ENCODE measurements around the gene EXOC3.
"Not testable (repeated sequence)": the region's sequence is repeated elsewhere in the genome, so short reads cannot be mapped to it uniquely, and the experiment has no call there.

EXOC3 gene

DNA sequence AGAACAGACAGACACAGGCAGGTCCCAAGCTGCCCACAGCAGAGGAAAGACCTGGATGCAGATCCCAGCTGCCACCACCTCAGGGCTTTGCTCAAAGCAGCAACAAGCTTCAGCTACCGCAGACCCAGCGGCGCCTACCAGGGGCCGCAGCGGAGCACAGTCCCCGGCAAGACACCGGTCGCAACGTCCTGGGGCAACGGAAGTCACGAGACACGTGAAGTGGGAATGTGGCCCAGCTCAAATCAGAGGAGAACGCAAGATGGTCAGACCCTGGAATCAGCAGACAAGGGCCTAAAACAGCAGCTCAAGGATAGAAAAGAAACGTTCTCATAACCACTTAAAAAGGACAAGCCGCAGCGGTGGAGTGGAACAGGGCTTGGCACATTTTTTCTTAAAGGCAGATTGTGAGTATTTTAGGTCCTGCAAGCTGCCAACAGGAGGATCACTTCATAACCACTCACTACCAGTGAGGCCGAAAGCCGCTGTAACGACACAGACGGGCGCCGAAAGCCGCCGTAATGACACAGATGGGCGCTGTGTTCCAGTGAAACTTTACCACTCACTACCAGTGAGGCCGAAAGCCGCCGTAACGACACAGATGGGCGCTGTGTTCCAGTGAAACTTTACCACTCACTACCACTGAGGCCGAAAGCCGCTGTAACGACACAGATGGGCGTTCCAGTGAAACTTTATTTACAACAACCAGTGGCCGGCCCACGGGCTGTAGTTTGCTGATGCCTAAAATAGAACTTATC is 59.5 kb downstream of the EXOC3 start:
- Histone ChIP-seq H3K27me3 (ENCODE audit: control insufficient read depth, insufficient read depth, low read length) (no peaks in the 10 kb centered on the region), H3K9me3 (ENCODE audit: control insufficient read depth, insufficient read depth, low read length) (no peaks in the 10 kb centered on the region), H3K9ac (ENCODE audit: low read depth, low read length) (no peak overlapping the region), H3K4me3 (ENCODE audit: low read depth, low read length) (no peak overlapping the region), H3K4me1 (ENCODE audit: control insufficient read depth, insufficient read depth, low read length) (no peaks in the 10 kb centered on the region), H3K36me3 (ENCODE audit: control insufficient read depth, insufficient read depth, low read length) (no peaks in the 10 kb centered on the region)

DNA sequence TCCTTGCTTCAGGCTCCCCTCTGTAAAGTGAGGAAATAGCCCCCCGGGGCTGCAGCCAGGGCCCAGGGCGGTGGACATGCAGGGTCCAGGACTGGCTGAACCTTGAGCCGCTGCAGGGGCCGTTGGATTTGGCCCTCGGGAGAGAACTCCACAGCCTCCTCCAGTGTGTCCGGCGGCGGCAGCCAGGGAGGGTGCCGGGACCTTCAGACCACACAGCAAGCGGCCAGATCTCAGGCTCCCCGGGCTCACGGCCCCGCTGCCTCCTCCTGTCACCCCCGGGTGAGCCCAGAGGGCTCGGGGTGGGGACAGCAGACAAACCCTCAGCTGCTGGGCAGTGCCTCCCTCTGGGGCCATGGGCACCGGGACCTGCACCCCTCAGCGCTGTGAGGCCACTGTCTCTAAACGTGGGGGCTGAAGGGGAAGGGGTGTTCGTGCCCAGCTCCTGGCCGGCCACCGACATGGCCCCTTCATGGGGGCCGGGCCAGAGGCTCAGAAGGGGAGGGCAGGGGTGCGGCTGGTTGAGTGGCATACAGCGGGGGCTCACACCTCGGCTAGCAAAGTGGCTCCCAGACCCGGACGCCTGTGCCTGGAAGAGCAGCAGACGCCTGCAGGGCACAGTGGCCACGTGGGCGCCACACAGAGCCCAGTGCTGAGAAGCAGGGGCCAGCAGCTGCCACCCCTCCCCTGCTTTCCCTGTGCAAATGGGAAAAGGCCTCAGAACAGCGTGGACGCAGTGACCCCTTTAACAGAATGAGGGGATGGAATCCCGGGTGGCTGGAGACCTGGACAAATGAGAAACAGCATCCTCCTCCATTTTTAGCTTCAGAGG is 61.6 kb downstream of the EXOC3 start:
- no peak overlapping the region for H3K4me3 ChIP-seq (ENCODE audit: low read depth, low read length)
- H3K27me3 ChIP-seq (ENCODE audit: control insufficient read depth, insufficient read depth, low read length) = no peaks in the 10 kb centered on the region

DNA sequence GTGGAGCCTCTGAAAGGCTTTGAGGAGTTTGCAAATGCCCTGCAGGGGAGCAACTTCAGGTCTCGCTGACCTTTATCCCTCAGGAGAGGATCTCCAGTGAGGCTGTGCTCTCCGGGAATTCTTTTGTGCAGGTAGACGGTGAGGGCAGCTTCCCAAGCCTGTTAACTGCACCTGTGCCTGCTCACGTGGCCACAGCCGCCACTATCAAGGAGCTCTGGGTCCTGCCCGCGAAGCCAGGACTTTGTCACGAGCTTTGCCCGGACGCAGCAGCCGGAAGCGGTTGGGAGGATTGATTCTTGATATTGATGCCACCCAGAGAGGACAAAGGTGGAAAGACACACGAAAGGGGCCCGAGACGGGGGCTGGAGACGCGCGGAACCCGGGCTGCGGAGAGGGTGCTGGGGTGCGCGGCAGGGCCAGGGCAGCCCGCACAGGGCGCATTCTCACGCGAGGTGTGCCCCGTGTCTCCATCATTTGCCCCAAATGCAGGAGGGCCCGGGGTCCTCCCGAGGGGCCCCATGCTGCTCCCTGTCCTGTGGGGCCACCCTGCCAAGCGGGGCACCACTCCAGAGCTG is 63.1 kb downstream of the EXOC3 start:
- H3K27me3 ChIP-seq (ENCODE audit: control insufficient read depth, insufficient read depth, low read length) = no peaks in the 10 kb centered on the region
- H3K9me3 ChIP-seq (ENCODE audit: control insufficient read depth, insufficient read depth, low read length) = no peaks in the 10 kb centered on the region
- no peak overlapping the region for H3K4me3 ChIP-seq (ENCODE audit: low read depth, low read length)
- no peak overlapping the region for H3K9ac ChIP-seq (ENCODE audit: low read depth, low read length)
- no peaks in the 10 kb centered on the region for H3K36me3 ChIP-seq (ENCODE audit: control insufficient read depth, insufficient read depth, low read length)
- H3K4me1 ChIP-seq (ENCODE audit: control insufficient read depth, insufficient read depth, low read length) = no peaks in the 10 kb centered on the region

More for the DNA sequence above, 61.6 kb downstream of the EXOC3 start:
- H3K9me3 ChIP-seq (ENCODE audit: control insufficient read depth, insufficient read depth, low read length) = no peaks in the 10 kb centered on the region
- no peak overlapping the region for H3K9ac ChIP-seq (ENCODE audit: low read depth, low read length)
- H3K4me1 ChIP-seq (ENCODE audit: control insufficient read depth, insufficient read depth, low read length) = no peaks in the 10 kb centered on the region
- H3K36me3 ChIP-seq (ENCODE audit: control insufficient read depth, insufficient read depth, low read length) = no peaks in the 10 kb centered on the region

DNA sequence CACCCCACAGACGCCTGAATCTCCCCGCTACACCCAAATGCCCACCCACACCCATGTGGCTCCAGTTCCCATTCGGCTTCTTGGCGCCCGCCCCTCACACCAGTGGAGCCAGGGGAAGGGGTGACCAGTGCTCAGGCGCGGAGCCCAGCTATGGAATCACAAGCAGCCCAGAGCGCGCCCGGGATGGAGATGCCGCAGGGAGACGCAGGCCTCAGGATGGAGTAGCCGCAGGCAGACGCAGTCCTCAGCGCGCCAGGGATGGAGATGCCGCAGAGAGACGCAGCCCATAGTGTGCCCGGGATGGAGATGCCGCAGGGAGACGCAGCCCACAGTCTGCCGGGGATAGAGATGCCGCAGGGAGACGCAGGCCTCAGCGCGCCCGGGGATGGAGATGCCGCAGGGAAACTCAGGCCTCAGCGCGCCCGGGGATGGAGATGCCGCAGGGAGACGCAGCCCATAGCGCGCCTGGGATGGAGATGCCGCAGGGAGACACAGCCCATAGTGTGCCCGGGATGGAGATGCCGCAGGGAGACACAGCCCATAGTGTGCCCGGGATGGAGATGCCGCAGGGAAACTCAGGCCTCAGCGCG is 65.1 kb downstream of the EXOC3 start:
- H3K9ac ChIP-seq (ENCODE audit: low read depth, low read length); H3K36me3 ChIP-seq (ENCODE audit: control insufficient read depth, insufficient read depth, low read length); H3K27me3 ChIP-seq (ENCODE audit: control insufficient read depth, insufficient read depth, low read length); H3K4me3 ChIP-seq (ENCODE audit: low read depth, low read length); H3K9me3 ChIP-seq (ENCODE audit: control insufficient read depth, insufficient read depth, low read length); H3K4me1 ChIP-seq (ENCODE audit: control insufficient read depth, insufficient read depth, low read length): not testable (repeated sequence)

DNA sequence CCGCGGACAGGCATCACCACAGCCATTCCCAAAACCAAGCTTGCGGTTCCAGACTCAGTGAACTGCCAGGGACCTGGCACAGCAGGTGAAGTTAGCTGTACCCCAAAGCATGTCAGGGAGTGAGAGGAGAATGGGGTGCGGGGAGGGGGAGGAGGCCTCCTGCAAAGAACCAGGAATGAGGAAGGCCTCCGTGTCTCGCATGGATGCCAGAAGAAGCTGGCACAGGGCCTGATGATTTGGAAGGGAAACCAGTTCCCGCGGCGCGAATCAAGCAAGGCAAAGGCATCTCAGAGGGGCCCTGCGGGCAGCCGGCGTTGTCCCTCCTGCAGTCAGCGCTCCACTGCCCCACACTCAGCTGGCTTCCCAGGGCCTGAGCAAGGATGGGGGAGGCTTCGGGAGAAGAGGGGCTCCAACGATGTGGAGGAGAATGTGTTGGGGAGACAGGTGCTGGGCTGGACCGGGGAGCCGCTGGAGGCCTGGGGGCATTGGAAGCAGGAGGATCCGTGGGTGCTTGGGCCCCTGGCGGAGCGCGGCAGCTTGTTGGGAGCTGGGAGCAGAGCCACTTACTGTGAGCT is 66.7 kb downstream of the EXOC3 start:
- Histone ChIP-seq H3K4me1 (ENCODE audit: control insufficient read depth, insufficient read depth, low read length) (no peaks in the 10 kb centered on the region), H3K9me3 (ENCODE audit: control insufficient read depth, insufficient read depth, low read length) (no peaks in the 10 kb centered on the region), H3K4me3 (ENCODE audit: low read depth, low read length) (no peak overlapping the region), H3K36me3 (ENCODE audit: control insufficient read depth, insufficient read depth, low read length) (no peaks in the 10 kb centered on the region), H3K9ac (ENCODE audit: low read depth, low read length) (no peak overlapping the region), H3K27me3 (ENCODE audit: control insufficient read depth, insufficient read depth, low read length) (no peaks in the 10 kb centered on the region)

DNA sequence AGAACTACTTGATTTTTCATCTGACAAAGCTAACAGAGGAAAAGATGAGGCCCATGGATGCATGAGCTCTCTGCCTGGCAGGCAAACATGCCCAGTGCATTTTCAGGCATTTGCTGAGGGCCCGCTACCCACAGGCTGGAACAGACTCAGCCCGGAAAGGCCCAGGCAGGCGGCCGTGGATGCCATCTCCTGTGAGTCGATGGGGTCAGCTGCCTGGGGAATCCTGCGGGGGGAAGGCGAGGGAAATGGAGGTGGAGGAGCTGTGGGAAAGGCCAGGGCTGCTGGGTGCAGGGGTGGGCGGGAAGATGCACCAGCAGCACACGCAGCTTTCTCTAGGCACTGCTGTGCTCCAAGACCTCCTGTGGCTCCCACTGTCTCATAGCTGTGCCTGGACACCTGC is 67.5 kb downstream of the EXOC3 start:
- no peaks in the 10 kb centered on the region for H3K36me3 ChIP-seq (ENCODE audit: control insufficient read depth, insufficient read depth, low read length)
- no peak overlapping the region for H3K4me3 ChIP-seq (ENCODE audit: low read depth, low read length)
- H3K4me1 ChIP-seq (ENCODE audit: control insufficient read depth, insufficient read depth, low read length) = no peaks in the 10 kb centered on the region
- no peak overlapping the region for H3K9ac ChIP-seq (ENCODE audit: low read depth, low read length)
- H3K27me3 ChIP-seq (ENCODE audit: control insufficient read depth, insufficient read depth, low read length) = no peaks in the 10 kb centered on the region
- no peaks in the 10 kb centered on the region for H3K9me3 ChIP-seq (ENCODE audit: control insufficient read depth, insufficient read depth, low read length)

DNA sequence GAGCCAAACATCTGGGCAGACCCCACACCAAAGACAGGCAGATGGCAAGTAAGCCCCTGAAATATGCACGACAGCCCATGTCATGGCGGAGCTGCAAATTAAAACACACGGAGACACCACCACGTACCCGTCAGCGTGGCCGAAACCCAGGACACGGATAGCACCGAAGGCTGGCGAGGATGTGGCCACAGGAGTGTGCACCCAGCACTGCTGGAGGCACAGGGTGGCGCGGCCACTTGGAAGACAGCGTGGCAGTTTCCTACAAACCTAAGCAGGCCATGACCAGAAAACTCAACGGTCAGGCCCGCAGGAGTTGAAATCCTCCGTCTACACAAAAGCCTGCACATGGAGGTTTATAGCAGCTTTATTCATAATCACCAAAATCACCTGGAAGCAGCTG is 68.5 kb downstream of the EXOC3 start:
- Histone ChIP-seq H3K9ac (ENCODE audit: low read depth, low read length) (no peak overlapping the region), H3K27me3 (ENCODE audit: control insufficient read depth, insufficient read depth, low read length) (no peaks in the 10 kb centered on the region), H3K36me3 (ENCODE audit: control insufficient read depth, insufficient read depth, low read length) (no peaks in the 10 kb centered on the region), H3K4me3 (ENCODE audit: low read depth, low read length) (no peak overlapping the region), H3K4me1 (ENCODE audit: control insufficient read depth, insufficient read depth, low read length) (no peaks in the 10 kb centered on the region), H3K9me3 (ENCODE audit: control insufficient read depth, insufficient read depth, low read length) (no peaks in the 10 kb centered on the region)

DNA sequence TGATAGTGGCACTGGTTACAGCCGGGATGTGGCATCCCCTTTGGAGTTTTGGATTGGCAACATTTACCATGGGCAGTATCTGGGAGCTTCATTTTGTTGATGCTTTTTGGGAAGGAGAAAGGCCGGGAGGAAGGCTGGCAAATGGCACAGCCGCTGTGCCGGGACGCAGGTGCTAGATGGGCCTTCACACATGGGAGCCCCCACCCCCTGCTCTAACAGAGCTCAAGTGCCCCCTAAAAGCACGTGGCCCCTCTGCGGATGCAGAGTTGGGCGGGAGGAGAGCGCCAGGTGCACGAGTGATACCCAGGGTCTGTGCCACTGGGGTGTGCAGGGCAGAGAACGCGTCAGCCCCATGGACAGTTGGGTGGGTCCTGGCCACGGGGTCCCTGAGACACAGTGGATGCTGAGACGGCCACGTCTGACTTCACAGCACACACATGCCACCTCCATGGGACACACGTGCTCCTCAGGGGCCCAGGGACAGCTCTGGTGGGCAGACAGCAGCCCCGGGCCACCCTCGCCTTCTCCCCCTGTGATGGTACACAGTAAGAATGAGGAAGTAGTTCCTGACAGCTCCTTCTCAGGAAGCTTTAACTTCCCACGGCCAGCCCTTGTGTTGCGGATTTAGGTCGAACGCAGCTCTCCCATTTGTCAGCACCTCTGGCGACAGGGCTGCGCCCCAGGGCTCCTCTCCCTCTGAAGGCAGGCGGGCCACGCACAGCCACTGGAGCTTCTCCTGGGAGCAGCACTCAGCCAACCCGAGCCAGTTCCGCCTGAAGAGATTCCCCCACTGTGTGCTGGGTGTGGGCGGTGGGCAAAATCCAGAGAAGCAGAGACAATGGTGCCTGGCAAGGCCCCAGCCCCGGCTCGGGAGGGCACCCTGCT is 70.5 kb downstream of the EXOC3 start:
- no peaks in the 10 kb centered on the region for H3K27me3 ChIP-seq (ENCODE audit: control insufficient read depth, insufficient read depth, low read length)
- H3K9me3 ChIP-seq (ENCODE audit: control insufficient read depth, insufficient read depth, low read length) = no peaks in the 10 kb centered on the region
- H3K4me1 ChIP-seq (ENCODE audit: control insufficient read depth, insufficient read depth, low read length) = no peaks in the 10 kb centered on the region
- no peak overlapping the region for H3K4me3 ChIP-seq (ENCODE audit: low read depth, low read length)
- H3K36me3 ChIP-seq (ENCODE audit: control insufficient read depth, insufficient read depth, low read length) = no peaks in the 10 kb centered on the region
- no peak overlapping the region for H3K9ac ChIP-seq (ENCODE audit: low read depth, low read length)

DNA sequence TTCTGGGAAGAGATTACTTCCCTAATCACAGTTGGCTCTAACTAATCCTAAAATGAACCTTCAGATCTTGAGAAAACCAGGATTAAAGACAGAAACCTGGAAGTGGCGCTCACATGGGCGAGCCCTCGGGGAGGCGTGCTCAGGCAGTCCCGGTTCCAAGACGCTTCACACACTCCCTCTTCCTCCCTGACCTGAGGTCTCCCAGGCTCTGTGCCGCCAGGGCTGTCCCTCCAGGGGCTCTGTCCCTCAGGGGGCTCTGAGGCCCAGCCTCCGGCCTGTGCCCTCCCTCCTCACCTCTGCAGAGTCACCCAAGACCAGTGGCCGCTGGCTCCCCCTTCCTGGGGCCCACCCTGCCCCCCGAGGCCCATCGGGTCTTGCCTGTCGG is 71.1 kb downstream of the EXOC3 start:
- Histone ChIP-seq H3K9ac (ENCODE audit: low read depth, low read length) (no peak overlapping the region), H3K36me3 (ENCODE audit: control insufficient read depth, insufficient read depth, low read length) (no peaks in the 10 kb centered on the region), H3K9me3 (ENCODE audit: control insufficient read depth, insufficient read depth, low read length) (no peaks in the 10 kb centered on the region), H3K4me1 (ENCODE audit: control insufficient read depth, insufficient read depth, low read length) (no peaks in the 10 kb centered on the region), H3K27me3 (ENCODE audit: control insufficient read depth, insufficient read depth, low read length) (no peaks in the 10 kb centered on the region), H3K4me3 (ENCODE audit: low read depth, low read length) (no peak overlapping the region)

DNA sequence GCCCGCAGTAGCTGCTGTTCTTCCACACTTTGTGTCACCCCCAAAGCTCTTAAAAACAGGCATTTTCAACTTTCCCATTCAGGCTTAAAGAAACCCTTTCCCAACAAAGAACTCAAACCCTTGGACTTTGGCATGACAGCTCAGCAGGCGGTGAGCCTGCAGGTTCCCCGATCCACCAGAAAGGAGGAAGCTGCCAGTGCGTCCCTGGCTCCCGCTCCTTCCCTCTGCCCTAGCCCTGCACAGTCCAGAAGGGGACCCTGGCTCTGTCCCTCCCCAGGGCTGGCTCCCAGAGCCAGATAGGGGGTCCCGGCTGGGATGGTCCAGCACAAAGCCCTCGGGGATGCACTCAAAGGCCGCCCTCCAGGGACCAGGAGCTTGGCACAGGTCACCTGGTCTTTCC is 71.7 kb downstream of the EXOC3 start:
- Histone ChIP-seq H3K4me3 (ENCODE audit: low read depth, low read length) (no peak overlapping the region), H3K4me1 (ENCODE audit: control insufficient read depth, insufficient read depth, low read length) (no peaks in the 10 kb centered on the region), H3K9me3 (ENCODE audit: control insufficient read depth, insufficient read depth, low read length) (no peaks in the 10 kb centered on the region), H3K36me3 (ENCODE audit: control insufficient read depth, insufficient read depth, low read length) (no peaks in the 10 kb centered on the region), H3K27me3 (ENCODE audit: control insufficient read depth, insufficient read depth, low read length) (no peaks in the 10 kb centered on the region), H3K9ac (ENCODE audit: low read depth, low read length) (no peak overlapping the region)
